Thyroid gland (tissue), 4 donors: ENCODE data around the gene COBLL1.

Experiments
- CTCF ChIP-seq, 6 experiments: fragments of 200-600 bp in 3 of 6; fragments of 450-650 bp in 3 of 6; sonication (generic) in 3 of 6; IDR thresholded peaks; one replicate each; pipeline ENCODE4 v1.5.1; 2016 to 2019; ENCODE audit warnings: antibody characterized with exemption in 6 of 6, mild to moderate bottlenecking in 2 of 6, inconsistent platforms in 1 of 6, moderate library complexity in 1 of 6
- POLR2A ChIP-seq, 2 donors: fragments of 450-650 bp; IDR thresholded peaks; one replicate each; pipeline ENCODE4 v1.6.1; 2017; ENCODE audit warnings: antibody characterized with exemption in 2 of 2, mild to moderate bottlenecking in 2 of 2, moderate library complexity in 1 of 2

- TF ChIP-seq CTCF (IDR thresholded peaks at IDR 0.05): no peak
- TF ChIP-seq POLR2A (IDR thresholded peaks at IDR 0.05): no peak
These were observed 10.4 kb downstream of the COBLL1 start for GRCh38 chr2:164831180-164831579.
